GM13976 (cell line): ENCODE measurements around the gene REEP3.
"Not testable (repeated sequence)": the region's sequence is repeated elsewhere in the genome, so short reads cannot be mapped to it uniquely, and the experiment has no call there.

Experiments used
- DNase-seq: peaks from one replicate; pipeline ENCODE4 v3.0.0; 2012; ENCODE audit warnings: low spot score
- CTCF ChIP-seq: IDR thresholded peaks from 2 replicates; pipeline ENCODE4 v1.5.1; 2012; ENCODE audit warnings: borderline replicate concordance, mild to moderate bottlenecking; ENCODE audit not compliant: insufficient read depth; ENCODE audit errors: extremely low read depth, missing control alignments, control extremely low read depth
- in situ Hi-C: fragments of 300-500 bp; cut with MboI; formaldehyde crosslinking; loops from one replicate; pipeline ENCODE4 v1.12.0; 2022; ENCODE audit warnings: low sequenced_read_pairs, mixed read lengths, inconsistent platforms; ENCODE audit not compliant: unreplicated experiment

Gene REEP3

GRCh38 chr10:63657761-63658160 lies 136.6 kb downstream of the REEP3 start:
- TF ChIP-seq CTCF: no peak
- DNase-seq: no peak
- in situ Hi-C loops: no loop called here

- in situ Hi-C loops, DNase-seq: not testable (repeated sequence)
Measured at GRCh38 chr10:63660941-63661340, 139.7 kb downstream of the REEP3 start.

- no peak for TF ChIP-seq CTCF
Measured at GRCh38 chr10:63661347-63661746, 140.1 kb downstream of the REEP3 start.

GRCh38 chr10:63664341-63664885 lies 143.2 kb downstream of the REEP3 start:
- DNase-seq: no peak
- TF ChIP-seq CTCF: no peak
- in situ Hi-C loops: no loop called here

More at GRCh38 chr10:63661347-63661746, 140.1 kb downstream of the REEP3 start:
- no peak for DNase-seq
- in situ Hi-C loops: no loop called here

GRCh38 chr10:63665006-63665580 lies 143.9 kb downstream of the REEP3 start:
- DNase-seq, in situ Hi-C loops: not testable (repeated sequence)

- no peak for TF ChIP-seq CTCF
- in situ Hi-C loops: no loop called here
- DNase-seq: no peak
Measured at GRCh38 chr10:63665670-63666134, 144.5 kb downstream of the REEP3 start.

GRCh38 chr10:63666836-63667383 lies 145.7 kb downstream of the REEP3 start:
- in situ Hi-C loops: no loop called here
- peak; percentile 76 for DNase-seq
- TF ChIP-seq CTCF: no peak
